HG03280 (cell line): Measurements from ENCODE around the gene ANOS1.
"Not testable (repeated sequence)": the region's sequence is repeated elsewhere in the genome, so short reads cannot be mapped to it uniquely, and the experiment has no call there.

Experiments used
- ATAC-seq: cut with Tn5 transposase; IDR thresholded peaks from one replicate; pipeline ENCODE4 v1.9.1; 2021; ENCODE audit warnings: mild to moderate bottlenecking, moderate library complexity; ENCODE audit not compliant: unreplicated experiment

The ANOS1 gene

GRCh38 chrX:8731559-8732395 is at the start of gene ANOS1:
TSS of gene ANOS1 (minus strand) at chrX:8732137. CDS start at chrX:8732036, 101 bp downstream.
- ATAC-seq = no peak

- ATAC-seq = no peak
These were observed 41.2 kb upstream of the ANOS1 start for GRCh38 chrX:8773117-8773516.

- no peak for ATAC-seq
These were observed 28.1 kb upstream of the ANOS1 start for GRCh38 chrX:8760021-8760420.

- ATAC-seq = not testable (repeated sequence)
These were observed 26.8 kb upstream of the ANOS1 start for GRCh38 chrX:8758706-8759105.

- ATAC-seq = not testable (repeated sequence)
These were observed 25.9 kb upstream of the ANOS1 start for GRCh38 chrX:8757609-8758389.

- ATAC-seq = no peak
These were observed 23.9 kb upstream of the ANOS1 start for GRCh38 chrX:8755813-8756212.

GRCh38 chrX:8755116-8755515 is 23.2 kb upstream of the ANOS1 start:
- no peak for ATAC-seq

GRCh38 chrX:8749697-8750096 is 17.8 kb upstream of the ANOS1 start:
- ATAC-seq = no peak

- no peak for ATAC-seq
These were observed 16.9 kb upstream of the ANOS1 start for GRCh38 chrX:8748855-8749254.

- ATAC-seq = no peak
These were observed 11.3 kb upstream of the ANOS1 start for GRCh38 chrX:8743126-8743732.

- no peak for ATAC-seq
These were observed 10.0 kb upstream of the ANOS1 start for GRCh38 chrX:8741981-8742380.

- ATAC-seq = no peak
These were observed 6.8 kb upstream of the ANOS1 start for GRCh38 chrX:8738588-8739189.

GRCh38 chrX:8737883-8738282 is 5.9 kb upstream of the ANOS1 start:
- ATAC-seq = no peak

GRCh38 chrX:8730812-8731558 is 952 bp downstream of the ANOS1 start:
- no peak for ATAC-seq

- no peak for ATAC-seq
These were observed 2.1 kb downstream of the ANOS1 start for GRCh38 chrX:8729811-8730210.

- ATAC-seq = no peak
These were observed 2.9 kb downstream of the ANOS1 start for GRCh38 chrX:8728932-8729535.

GRCh38 chrX:8726031-8726652 is 5.8 kb downstream of the ANOS1 start:
- ATAC-seq = no peak

- ATAC-seq = no peak
These were observed 7.6 kb downstream of the ANOS1 start for GRCh38 chrX:8724300-8724699.

- no peak for ATAC-seq
These were observed 10.4 kb downstream of the ANOS1 start for GRCh38 chrX:8721536-8721935.

GRCh38 chrX:8720136-8720535 is 11.8 kb downstream of the ANOS1 start:
- ATAC-seq = no peak
